Activated CD8-positive, alpha-beta memory T cell treated with anti-CD3 and anti-CD28 coated beads for 48 hours (primary cell): Measurements from ENCODE around the gene CAVIN3.
A peak's percentile ranks its signal among the peaks of the same experiment; 100 is the strongest.
"Not testable (repeated sequence)": the region's sequence is repeated elsewhere in the genome, so short reads cannot be mapped to it uniquely, and the experiment has no call there.

Source experiments
- DNase-seq, 3 experiments: peaks; one replicate each; pipeline ENCODE4 v3.0.0-alpha.2; 2020; ENCODE audit warnings: low read depth in 2 of 3, low spot score in 2 of 3

CAVIN3 gene

DNA sequence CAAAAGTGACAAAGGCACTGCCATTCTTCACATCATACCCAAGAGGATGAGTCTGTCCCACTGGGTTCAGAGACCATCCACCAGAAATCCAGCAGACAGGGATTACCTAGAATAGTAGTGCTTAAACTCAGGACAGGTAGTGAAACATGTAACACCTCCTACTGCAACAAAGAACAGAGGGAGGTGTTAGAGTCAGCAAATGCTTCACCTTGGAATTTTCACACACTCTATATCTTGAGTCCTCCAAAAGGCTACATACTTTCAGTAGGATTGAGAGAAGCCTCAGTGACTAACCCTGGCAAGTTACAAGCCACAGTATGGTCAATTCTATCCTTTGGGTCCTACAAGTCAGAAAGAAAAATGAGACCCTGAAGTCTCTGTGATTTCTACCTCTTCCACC lies 6.0 kb upstream of the CAVIN3 start:
- no peak for DNase-seq

DNA sequence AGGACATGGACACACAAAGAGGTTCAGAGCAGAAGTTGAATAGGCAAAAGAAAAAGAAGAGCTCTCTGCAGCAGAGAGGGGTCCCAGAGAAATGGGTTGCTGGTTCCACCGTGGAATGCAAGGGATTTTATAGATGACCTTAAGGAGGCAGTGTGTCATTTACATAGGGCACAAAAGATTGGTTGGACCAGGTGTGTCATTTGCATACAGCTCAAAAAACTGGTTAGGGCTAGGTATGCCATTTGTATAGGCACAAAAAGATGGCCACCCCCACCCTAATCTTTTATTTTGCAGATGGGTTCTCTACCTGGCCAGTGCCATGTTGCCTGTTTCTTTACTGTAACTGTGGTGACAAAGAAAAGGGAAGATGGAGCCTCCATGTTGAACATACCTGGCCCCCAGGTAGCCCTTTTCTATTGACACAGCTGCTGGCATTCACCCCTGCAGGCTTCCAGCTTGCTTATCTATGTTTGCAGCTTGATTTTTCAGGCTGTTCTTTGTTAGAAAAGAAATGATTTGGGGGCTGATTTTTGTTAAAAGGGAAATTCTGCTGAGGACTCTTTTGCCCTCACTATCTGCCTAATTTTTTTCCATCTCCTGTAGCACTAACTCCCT lies 3.1 kb upstream of the CAVIN3 start:
- DNase-seq, result no peak

DNA sequence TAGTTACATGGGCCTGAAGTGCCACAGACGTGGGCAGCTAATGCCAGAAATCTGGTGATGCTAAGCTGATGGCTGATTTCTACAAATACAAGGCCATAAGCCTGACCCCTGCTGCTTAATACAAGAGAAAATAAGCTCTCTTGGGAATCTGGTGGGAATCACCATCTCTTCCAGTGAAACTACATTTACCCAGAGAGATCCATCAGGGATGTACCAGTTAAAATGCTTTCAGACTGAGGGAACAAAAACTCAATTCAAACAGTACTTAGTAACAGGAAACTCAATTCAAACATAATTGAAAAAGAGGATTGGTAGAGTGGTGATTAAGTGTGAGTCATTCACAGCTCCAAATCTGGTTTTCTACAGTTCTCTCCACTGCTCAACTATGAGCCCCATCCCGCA lies 1.7 kb upstream of the CAVIN3 start:
- DNase-seq, result no peak

DNA sequence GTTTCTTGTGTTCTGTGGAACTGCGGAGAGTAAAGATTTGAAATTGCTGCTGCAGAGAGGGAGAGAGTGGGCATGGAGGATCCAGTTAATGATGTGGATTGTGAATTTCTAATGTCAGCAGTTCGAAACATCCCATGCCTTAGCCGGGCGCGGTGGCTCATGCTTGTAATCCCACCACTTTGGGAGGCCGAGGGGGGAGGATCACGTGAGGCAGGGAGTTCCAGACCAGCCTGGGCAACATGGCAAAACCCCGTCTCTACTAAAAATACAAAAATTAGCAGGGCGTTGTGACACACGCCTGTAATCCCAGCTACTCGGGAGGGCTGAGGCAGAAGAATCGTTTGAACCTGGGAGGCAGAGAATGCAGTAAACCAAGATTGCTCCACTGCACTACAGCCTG lies 1.1 kb upstream of the CAVIN3 start:
- DNase-seq, result no peak

DNA sequence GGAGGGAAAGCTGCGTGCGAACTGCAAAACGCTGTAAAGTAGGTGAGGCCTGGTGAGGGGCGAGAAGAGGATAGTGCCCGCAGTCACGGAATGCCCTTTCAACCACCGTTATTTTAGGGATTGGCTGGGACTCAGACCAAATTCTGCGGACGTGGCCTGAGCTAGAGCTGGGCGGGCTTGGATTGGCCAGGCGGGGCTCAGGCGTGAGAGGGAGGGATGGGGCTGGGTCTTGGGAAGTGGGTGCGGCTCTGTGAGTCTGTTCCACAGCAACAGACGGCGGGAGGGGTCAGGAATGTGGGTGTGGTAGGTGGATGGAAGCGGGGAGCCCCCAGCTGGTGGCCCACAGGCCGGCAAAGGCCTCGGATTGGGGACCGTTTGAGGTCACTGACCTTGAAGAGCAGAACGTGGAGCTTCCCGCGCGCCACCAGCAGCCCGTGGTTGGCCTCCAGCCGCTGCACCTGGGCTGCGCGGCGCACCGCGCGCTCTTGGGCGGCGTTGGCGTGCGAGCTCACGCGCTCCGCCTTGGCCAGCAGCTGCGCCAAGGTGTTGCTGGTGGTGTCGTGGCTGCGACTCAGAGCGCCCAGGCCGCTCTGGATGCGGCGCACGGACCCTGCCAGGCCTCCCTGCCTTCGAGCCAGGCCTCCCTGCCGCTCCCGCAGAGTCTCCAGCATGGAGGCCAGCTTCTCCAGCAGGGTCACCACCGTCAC lies 444 bp downstream of the CAVIN3 start:
- peak in 2 of 3 experiments; percentile 29 to 39 for DNase-seq

DNA sequence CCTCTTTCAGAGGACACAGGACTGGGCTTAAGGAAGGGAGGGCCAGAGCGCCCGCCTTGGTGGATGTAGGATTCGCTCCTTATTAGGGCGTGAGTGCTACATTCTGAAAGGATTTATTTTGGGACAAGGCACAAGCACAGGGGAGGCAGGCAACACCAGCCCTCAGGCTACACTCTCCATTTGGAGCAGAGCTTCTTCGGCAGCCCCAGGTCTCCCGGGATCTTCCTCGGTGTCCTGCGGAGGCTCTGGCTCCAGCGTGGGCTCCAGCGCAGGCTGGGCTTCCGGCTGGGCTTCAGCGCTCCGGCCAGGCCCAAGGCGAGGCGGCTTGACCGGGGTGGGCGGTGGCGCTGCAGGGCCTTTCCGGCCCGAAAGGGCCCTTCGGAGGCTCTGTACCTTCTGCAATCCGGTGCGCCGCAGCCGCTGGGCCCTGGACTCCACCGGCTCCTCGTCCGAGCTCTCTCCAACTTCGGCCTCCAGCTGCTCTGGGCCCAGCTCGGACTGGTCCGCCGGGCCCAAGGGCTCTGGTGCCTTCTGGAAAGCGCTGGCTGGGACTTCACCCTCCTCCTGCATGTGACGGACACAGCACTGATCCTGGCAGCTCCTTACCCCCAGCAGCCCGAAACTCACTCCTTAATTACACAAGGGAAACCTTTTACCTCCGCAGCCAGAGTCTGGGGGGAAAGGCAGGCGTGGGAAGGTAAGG lies 1.1 kb downstream of the CAVIN3 start:
- DNase-seq, result no peak

DNA sequence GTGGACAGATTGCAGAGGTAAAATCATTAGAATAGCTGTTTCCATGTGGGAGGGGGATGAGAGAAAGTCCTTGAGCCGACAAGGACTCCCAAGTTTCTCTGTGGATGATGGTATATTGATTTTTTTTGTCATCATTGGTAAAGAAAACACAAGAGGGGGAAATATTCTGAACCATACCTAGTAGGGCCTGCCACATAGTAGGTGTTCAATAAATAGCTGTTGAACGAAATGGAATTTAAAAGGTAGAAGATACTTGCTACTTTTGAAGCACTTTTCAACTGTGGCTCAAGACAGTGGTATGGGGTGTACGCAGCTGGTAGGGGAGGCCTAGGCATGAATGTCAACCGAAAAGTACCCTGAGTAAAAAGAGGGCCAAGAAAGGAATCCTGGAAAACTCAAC lies 2.1 kb downstream of the CAVIN3 start:
- DNase-seq, result no peak

DNA sequence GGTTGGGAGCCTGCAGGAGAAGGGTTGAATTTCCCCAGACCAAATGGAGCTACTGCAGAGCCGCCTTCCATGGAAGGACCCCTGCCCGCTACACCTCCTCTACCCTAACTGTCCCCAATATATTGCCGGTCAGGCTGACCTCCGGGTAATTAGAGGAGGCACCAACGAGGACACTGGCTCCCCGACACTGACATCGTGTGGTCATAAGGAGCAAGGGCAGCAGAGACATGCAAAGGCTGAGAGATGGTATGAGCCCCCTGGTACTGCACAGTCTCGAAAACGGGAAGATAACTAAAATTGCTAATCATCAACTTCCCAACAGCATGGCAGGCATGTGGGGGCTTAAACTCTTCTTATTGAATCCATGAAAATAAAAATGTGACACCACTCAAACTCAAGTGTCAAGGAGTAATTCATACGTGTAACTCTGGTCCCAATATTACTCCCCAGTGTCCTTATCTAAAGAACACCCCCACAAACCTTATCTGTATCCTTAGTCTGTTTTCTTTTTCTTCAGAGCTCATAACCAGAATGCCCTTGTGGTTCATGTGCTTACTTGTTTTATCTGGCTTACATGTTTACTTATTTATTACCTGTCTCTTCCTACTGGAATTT lies 4.4 kb downstream of the CAVIN3 start:
- DNase-seq, result no peak

GRCh38 chr11:6312106-6312505 lies 8.2 kb downstream of the CAVIN3 start:
- no peak for DNase-seq

- no peak for DNase-seq
Measured at GRCh38 chr11:6307876-6308275, 12.4 kb downstream of the CAVIN3 start.

- no peak for DNase-seq
Measured at GRCh38 chr11:6305297-6305696, 15.0 kb downstream of the CAVIN3 start.

DNA sequence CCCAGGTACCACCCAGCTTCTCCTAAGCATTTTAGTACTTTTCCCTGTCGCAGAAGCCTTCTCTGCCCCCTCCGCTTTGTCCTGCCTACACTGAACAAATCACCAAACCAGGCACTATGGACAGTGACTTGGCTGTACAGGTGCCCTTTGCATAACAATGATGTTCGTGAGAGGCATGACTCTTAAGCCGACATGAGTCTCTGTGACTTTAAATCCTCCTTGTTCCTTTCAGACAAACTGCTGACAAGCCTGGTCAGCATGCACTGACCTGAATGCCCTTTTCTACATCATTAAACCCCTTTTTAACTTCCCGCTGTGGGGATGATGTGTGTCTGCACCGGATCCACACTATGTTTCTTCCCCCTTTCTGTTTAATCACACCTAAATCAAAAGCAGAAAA lies 16.6 kb downstream of the CAVIN3 start:
- DNase-seq, result no peak

DNA sequence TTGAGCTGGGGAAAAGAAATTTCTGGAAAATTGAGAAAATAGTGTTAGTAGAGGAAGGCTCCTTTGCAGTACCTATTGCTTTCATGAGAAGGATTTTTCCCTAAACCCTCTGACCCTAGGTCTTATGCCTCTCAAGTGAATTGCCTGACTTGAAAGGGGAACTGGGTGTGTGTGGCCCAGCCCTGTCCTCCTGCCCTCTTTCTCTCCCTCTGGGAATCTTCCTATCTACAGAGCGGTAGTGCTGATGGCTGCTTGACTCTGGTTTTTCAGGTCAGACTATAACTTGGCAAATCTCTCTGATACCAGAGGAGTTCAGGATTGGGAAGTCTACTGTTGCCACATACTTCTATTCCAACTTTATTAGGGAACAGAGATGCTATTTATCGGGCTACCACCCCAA lies 19.2 kb downstream of the CAVIN3 start:
- DNase-seq, result no peak

GRCh38 chr11:6300325-6300724 lies 20.0 kb downstream of the CAVIN3 start:
- no peak for DNase-seq

GRCh38 chr11:6298605-6299004 lies 21.7 kb downstream of the CAVIN3 start:
- no peak for DNase-seq

DNA sequence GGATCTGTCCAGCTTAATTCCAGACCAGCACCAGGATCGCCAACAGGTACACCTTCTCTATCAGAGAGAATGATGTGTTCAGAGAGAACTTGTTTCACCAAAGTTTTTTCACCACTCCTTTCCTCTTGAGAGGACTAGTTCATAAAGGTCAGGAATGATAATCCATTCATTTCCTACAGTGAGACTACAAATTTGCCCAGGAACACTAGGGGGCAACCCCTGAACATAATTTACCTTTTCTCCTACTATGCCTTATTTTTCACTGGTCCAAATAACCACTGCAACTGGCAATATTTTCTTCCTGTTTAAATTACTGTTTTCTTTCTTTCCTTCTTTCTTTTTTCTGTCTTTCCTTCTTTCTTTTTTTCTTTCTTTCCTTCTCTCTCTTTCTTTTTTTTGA lies 22.5 kb downstream of the CAVIN3 start:
- no peak for DNase-seq

DNA sequence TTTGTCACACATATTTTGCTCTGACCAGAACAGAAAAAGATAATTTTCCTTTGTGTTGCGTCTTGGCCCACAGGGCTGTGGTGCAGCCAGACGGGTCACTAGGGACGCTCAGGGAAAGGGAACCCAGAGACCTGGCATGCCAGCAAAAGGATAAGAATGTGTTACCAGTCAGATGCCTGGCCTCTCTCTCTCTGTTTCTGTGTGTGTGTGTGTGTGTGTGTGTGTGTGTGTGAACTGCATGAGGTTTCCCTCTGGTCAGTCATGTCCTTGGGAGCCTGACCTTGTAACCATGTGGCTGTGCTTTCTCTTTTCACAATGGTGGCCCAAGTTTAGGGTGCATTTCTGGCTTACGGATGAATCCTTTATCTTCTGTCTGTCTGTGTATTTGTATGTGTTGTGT lies 35.3 kb downstream of the CAVIN3 start:
- no peak for DNase-seq

DNA sequence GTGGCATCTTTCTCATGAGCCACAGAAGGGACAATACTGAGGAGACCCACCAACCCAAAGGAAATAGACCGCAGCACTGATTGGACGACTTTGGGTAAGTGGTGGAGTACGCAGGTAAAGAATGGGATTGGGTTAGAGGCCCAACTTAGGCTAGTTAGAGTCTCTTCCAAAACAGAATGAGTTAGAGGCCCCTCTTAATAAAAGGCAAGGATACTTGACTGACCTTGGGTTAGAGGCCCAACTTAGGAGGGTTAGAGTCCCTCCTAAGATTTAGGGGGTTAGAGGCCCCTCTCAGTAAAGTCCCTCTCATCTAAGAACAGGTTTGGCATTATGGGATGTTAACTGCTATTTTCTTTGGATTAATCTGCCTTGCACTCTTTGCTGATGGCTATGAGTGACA lies 36.1 kb downstream of the CAVIN3 start:
- no peak for DNase-seq

DNA sequence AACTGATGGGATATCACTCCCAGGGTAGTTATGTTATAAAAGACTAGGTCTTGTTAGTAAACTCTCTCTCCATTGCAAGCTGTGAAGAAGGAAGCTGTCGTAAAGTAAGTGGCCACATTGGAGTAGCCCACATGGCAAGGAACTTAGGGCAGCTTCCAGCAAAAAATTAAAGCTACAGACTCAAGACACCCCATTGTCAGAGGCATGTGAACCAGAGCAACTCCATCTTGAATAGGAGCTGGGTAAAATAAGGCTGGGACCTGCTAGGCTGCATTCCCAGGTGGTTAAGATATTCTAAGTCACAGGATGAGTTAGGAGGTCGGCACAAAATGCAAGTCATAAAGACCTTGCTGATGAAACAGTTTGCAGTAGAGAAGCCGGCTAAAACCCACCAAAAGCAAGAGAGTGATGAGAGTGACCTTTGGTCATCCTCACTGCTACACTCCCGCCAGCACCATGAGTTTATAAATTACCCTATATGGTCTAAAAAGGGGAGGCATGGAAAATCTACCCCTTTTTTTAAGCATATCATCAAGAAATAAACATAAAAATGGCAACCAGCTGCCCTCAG lies 36.8 kb downstream of the CAVIN3 start:
- no peak for DNase-seq

GRCh38 chr11:6280809-6281208 lies 39.5 kb downstream of the CAVIN3 start:
- DNase-seq, result not testable (repeated sequence)

- DNase-seq, result no peak
Measured at GRCh38 chr11:6273188-6273587, 47.1 kb downstream of the CAVIN3 start.

- no peak for DNase-seq
Measured at GRCh38 chr11:6271598-6271997, 48.7 kb downstream of the CAVIN3 start.
